ENCODE measurements around the gene TLL1. TPM values are rescaled to one million over a fixed set of nuclear protein-coding genes. Genes with fewer than 3 reads are reported as not detected.

The TLL1 gene
- total RNA-seq, 1 experiment from 2014 or later, result not detected

DNA sequence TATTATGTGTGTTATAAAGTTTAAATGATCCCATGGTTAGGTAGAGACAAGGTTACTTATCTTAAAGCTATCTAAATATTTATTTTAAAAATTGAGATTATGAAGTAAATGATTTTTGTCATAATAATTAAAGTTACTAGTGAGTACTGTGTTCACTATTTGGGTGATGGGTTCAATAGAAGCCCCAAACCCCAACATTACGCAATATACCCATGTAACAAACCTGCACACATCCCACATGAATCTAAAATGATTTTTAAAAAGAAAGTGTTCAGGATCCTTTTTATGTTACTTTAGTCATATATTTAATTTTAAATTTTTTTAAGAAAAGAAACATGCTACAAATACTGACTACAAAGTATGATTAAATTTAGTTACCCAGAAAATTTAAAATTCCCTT lies 193.9 kb downstream of the TLL1 start:
- no peak overlapping the region for H4K5ac ChIP-seq (ENCODE audit: insufficient read length, low read depth, low read length)
- no peak for TF ChIP-seq CTCF (conservative IDR thresholded peaks at IDR 0.05)
- H3K79me2 ChIP-seq (ENCODE audit: insufficient read depth, low read length), result no peaks in the 10 kb centered on the region
- no peak for DNase-seq
- H3K79me1 ChIP-seq (ENCODE audit: insufficient read depth, low read depth, low read length, poor library complexity, severe bottlenecking), result no peaks in the 10 kb centered on the region
- H3K23ac ChIP-seq (ENCODE audit: insufficient read length, low read depth, low read length), result no peak overlapping the region
- no peak overlapping the region for H2BK20ac ChIP-seq (ENCODE audit: low read depth, low read length, poor library complexity, severe bottlenecking)
- no peak overlapping the region for H2BK15ac ChIP-seq (ENCODE audit: low read depth, low read length)
- H2AFZ ChIP-seq (ENCODE audit: low read length), result no peak overlapping the region
- H3K27me3 ChIP-seq (ENCODE audit: insufficient read depth, low read length), result no peaks in the 10 kb centered on the region
- H3K9ac ChIP-seq (ENCODE audit: extremely low read depth, insufficient read length, low read length), result no peak overlapping the region
- H2BK5ac ChIP-seq (ENCODE audit: insufficient read length, low read length), result no peak overlapping the region
- no peak overlapping the region for H3K4me2 ChIP-seq (ENCODE audit: insufficient read depth, insufficient read length, low read length)
- no peak overlapping the region for H2BK120ac ChIP-seq (ENCODE audit: low read depth, low read length, poor library complexity, severe bottlenecking)
- no peaks in the 10 kb centered on the region for H4K20me1 ChIP-seq (ENCODE audit: control insufficient read depth, insufficient read depth, insufficient read length)
- Mint-ChIP-seq H3K27ac (no peak overlapping the region), H3K36me3 (ENCODE audit: insufficient read depth in 1 of 3, low read depth in 3 of 3) (no peaks in the 10 kb centered on the region), H3K27me3 (ENCODE audit: low read depth) (no peaks in the 10 kb centered on the region), H3K4me1 (no peaks in the 10 kb centered on the region), H3K4me3 (no peak overlapping the region), H3K9me3 (peaks cover 0 to 3% of the 10 kb centered on the region in 2 experiments; a peak in 2 of 5 replicates)
- no peak overlapping the region for H2BK12ac ChIP-seq (ENCODE audit: insufficient read length, low read depth, low read length)
- H3K56ac ChIP-seq (ENCODE audit: insufficient read length, low read depth, low read length), result no peak overlapping the region
- H3K4ac ChIP-seq (ENCODE audit: low read depth, low read length), result no peak overlapping the region
- H3K27ac ChIP-seq (ENCODE audit: insufficient read length, low read depth, low read length), result no peak overlapping the region
- H3K23me2 ChIP-seq (ENCODE audit: insufficient read length, low read depth, low read length, poor library complexity, severe bottlenecking), result no peaks in the 10 kb centered on the region
- H2AK5ac ChIP-seq (ENCODE audit: insufficient read length, low read length), result no peak overlapping the region
- H3K4me1 ChIP-seq (ENCODE audit: insufficient read depth, low read length), result no peaks in the 10 kb centered on the region
- no CpG with 5 or more reads among the region's 1 CpG for WGBS (ENCODE audit: extremely low coverage, insufficient read length, low lambda C conversion rate)
- no peaks in the 10 kb centered on the region for H3K9me3 ChIP-seq (ENCODE audit: control insufficient read depth, low read depth, low read length)
- no peak overlapping the region for H3T11ph ChIP-seq (ENCODE audit: low read length)
- no peak overlapping the region for H3K18ac ChIP-seq (ENCODE audit: insufficient read length, low read depth, low read length)
- H4K8ac ChIP-seq (replicated peaks; ENCODE audit: insufficient read length, low read depth, low read length), result no peak overlapping the region
- H3K14ac ChIP-seq (ENCODE audit: insufficient read depth, low read length), result no peak overlapping the region
- no peak overlapping the region for H4K91ac ChIP-seq (ENCODE audit: insufficient read length, low read depth, low read length)
